SJCRH30 (cell line): ENCODE results near the gene TBC1D8. TPM values are rescaled to one million over a fixed set of nuclear protein-coding genes. Genes with fewer than 3 reads are reported as not detected.

ENCODE experiments used
- DNase-seq, 2 experiments: peaks; one replicate each; pipeline ENCODE4 v3.0.0-alpha.2; 2015 to 2020
- H3K27ac ChIP-seq: fragments of 250-450 bp; sonication (Bioruptor Pico); 2 replicates; pipeline ENCODE4 v1.5.1; 2020; ENCODE audit warnings: mild to moderate bottlenecking, moderate library complexity
- H3K27me3 ChIP-seq: fragments of 250-450 bp; sonication (Bioruptor Pico); 2 replicates; pipeline ENCODE4 v1.5.1; 2020; ENCODE audit warnings: mild to moderate bottlenecking, moderate library complexity
- H3K36me3 ChIP-seq: fragments of 250-450 bp; sonication (Bioruptor Pico); 2 replicates; pipeline ENCODE4 v1.5.1; 2020; ENCODE audit warnings: mild to moderate bottlenecking, moderate library complexity
- H3K4me1 ChIP-seq: fragments of 250-450 bp; sonication (Bioruptor Pico); 2 replicates; pipeline ENCODE4 v1.5.1; 2020; ENCODE audit warnings: mild to moderate bottlenecking, moderate library complexity
- H3K4me3 ChIP-seq: fragments of 250-450 bp; sonication (Bioruptor Pico); 2 replicates; pipeline ENCODE4 v1.5.1; 2020; ENCODE audit warnings: mild to moderate bottlenecking, moderate library complexity
- H3K9me3 ChIP-seq: fragments of 250-450 bp; sonication (Bioruptor Pico); replicated peaks from 2 replicates; pipeline ENCODE4 v1.5.1; 2020; ENCODE audit warnings: mild to moderate bottlenecking, moderate library complexity
- total RNA-seq: library from RNA; depleted of rRNA; stranded (reverse); fragments of >200 nt; shearing (Covaris generic); gene quantifications from 2 replicates; pipeline ENCODE4 v1.2.3, GENCODE V29; 2014

Gene TBC1D8
- total RNA-seq, 1 experiment from 2014 or later: 8.8 TPM

GRCh38 chr2:101115664-101116063, 35.5 kb downstream of the TBC1D8 start:
- peaks cover 12% of the 10 kb centered on the region; the same call in 1 of the 2 replicates for H3K4me1 ChIP-seq
- no peak overlapping the region for H3K4me3 ChIP-seq
- no peak overlapping the region for H3K27ac ChIP-seq
- no peaks in the 10 kb centered on the region for H3K9me3 ChIP-seq
- H3K36me3 ChIP-seq: no peaks in the 10 kb centered on the region
- DNase-seq: no peak
- no peaks in the 10 kb centered on the region for H3K27me3 ChIP-seq

GRCh38 chr2:101114815-101115214, 36.4 kb downstream of the TBC1D8 start:
- no peak for DNase-seq
- H3K4me1 ChIP-seq: peaks cover 6% of the 10 kb centered on the region; the same call in 1 of the 2 replicates
- no peaks in the 10 kb centered on the region for H3K36me3 ChIP-seq
- H3K9me3 ChIP-seq: no peaks in the 10 kb centered on the region
- H3K27ac ChIP-seq: no peak overlapping the region
- H3K4me3 ChIP-seq: no peak overlapping the region
- no peaks in the 10 kb centered on the region for H3K27me3 ChIP-seq

GRCh38 chr2:101114268-101114783, 36.9 kb downstream of the TBC1D8 start:
- Histone ChIP-seq H3K9me3 (no peaks in the 10 kb centered on the region), H3K4me1 (peaks cover 2% of the 10 kb centered on the region; the same call in 1 of the 2 replicates), H3K36me3 (no peaks in the 10 kb centered on the region), H3K27ac (no peak overlapping the region), H3K27me3 (no peaks in the 10 kb centered on the region), H3K4me3 (no peak overlapping the region)
- DNase-seq: no peak

- Histone ChIP-seq H3K9me3 (no peaks in the 10 kb centered on the region), H3K27ac (no peak overlapping the region), H3K36me3 (no peaks in the 10 kb centered on the region), H3K27me3 (no peaks in the 10 kb centered on the region), H3K4me1 (peaks cover 2% of the 10 kb centered on the region; the same call in 1 of the 2 replicates), H3K4me3 (no peak overlapping the region)
- DNase-seq: no peak
Observed at GRCh38 chr2:101113441-101114267, 37.5 kb downstream of the TBC1D8 start.

GRCh38 chr2:101112772-101113157, 38.4 kb downstream of the TBC1D8 start:
- Histone ChIP-seq H3K27me3 (no peaks in the 10 kb centered on the region), H3K9me3 (no peaks in the 10 kb centered on the region), H3K4me3 (no peak overlapping the region), H3K36me3 (no peaks in the 10 kb centered on the region), H3K27ac (no peak overlapping the region), H3K4me1 (peaks cover 2% of the 10 kb centered on the region; the same call in 1 of the 2 replicates)
- no peak for DNase-seq

GRCh38 chr2:101111917-101112771, 39.0 kb downstream of the TBC1D8 start:
- peaks cover 2% of the 10 kb centered on the region; the same call in 1 of the 2 replicates for H3K4me1 ChIP-seq
- no peak overlapping the region for H3K4me3 ChIP-seq
- DNase-seq: peak in 1 of 2 experiments; percentile 14
- no peak overlapping the region for H3K27ac ChIP-seq
- no peaks in the 10 kb centered on the region for H3K36me3 ChIP-seq
- H3K27me3 ChIP-seq: no peaks in the 10 kb centered on the region
- no peaks in the 10 kb centered on the region for H3K9me3 ChIP-seq

GRCh38 chr2:101111262-101111838, 39.8 kb downstream of the TBC1D8 start:
- DNase-seq: no peak
- Histone ChIP-seq H3K4me3 (no peak overlapping the region), H3K27ac (no peak overlapping the region), H3K36me3 (no peaks in the 10 kb centered on the region), H3K9me3 (no peaks in the 10 kb centered on the region), H3K27me3 (no peaks in the 10 kb centered on the region), H3K4me1 (peaks cover 9% of the 10 kb centered on the region; the same call in 1 of the 2 replicates)

- DNase-seq: no peak
- Histone ChIP-seq H3K36me3 (no peaks in the 10 kb centered on the region), H3K4me1 (peaks cover 12% of the 10 kb centered on the region; the same call in 1 of the 2 replicates), H3K9me3 (no peaks in the 10 kb centered on the region), H3K27me3 (no peaks in the 10 kb centered on the region), H3K27ac (no peak overlapping the region), H3K4me3 (no peak overlapping the region)
Observed at GRCh38 chr2:101109451-101110118, 41.6 kb downstream of the TBC1D8 start.

- Histone ChIP-seq H3K36me3 (no peaks in the 10 kb centered on the region), H3K27me3 (no peaks in the 10 kb centered on the region), H3K9me3 (no peaks in the 10 kb centered on the region), H3K4me3 (no peak overlapping the region), H3K4me1 (peaks cover 10% of the 10 kb centered on the region; the same call in 1 of the 2 replicates), H3K27ac (no peak overlapping the region)
- no peak for DNase-seq
Observed at GRCh38 chr2:101108357-101108756, 42.8 kb downstream of the TBC1D8 start.

GRCh38 chr2:101107241-101107640, 43.9 kb downstream of the TBC1D8 start:
- H3K4me1 ChIP-seq: peaks cover 10% of the 10 kb centered on the region; the same call in 1 of the 2 replicates
- no peaks in the 10 kb centered on the region for H3K36me3 ChIP-seq
- H3K27ac ChIP-seq: no peak overlapping the region
- H3K4me3 ChIP-seq: no peak overlapping the region
- DNase-seq: no peak
- H3K27me3 ChIP-seq: no peaks in the 10 kb centered on the region
- 0 out of 2 replicates have a peak, but pooled peaks cover 4% of the 10 kb centered on the region for H3K9me3 ChIP-seq

GRCh38 chr2:101106453-101107181, 44.6 kb downstream of the TBC1D8 start:
- no peaks in the 10 kb centered on the region for H3K27me3 ChIP-seq
- H3K4me1 ChIP-seq: peaks cover 10% of the 10 kb centered on the region; the same call in 1 of the 2 replicates
- peak; percentile 23 to 54 for DNase-seq
- no peak overlapping the region for H3K4me3 ChIP-seq
- H3K36me3 ChIP-seq: no peaks in the 10 kb centered on the region
- 0 out of 2 replicates have a peak, but pooled peaks cover 4% of the 10 kb centered on the region for H3K9me3 ChIP-seq
- H3K27ac ChIP-seq: no peak overlapping the region

- no peaks in the 10 kb centered on the region for H3K27me3 ChIP-seq
- H3K27ac ChIP-seq: no peak overlapping the region
- peaks cover 4% of the 10 kb centered on the region; the same call in 1 of the 2 replicates for H3K9me3 ChIP-seq
- peaks cover 10% of the 10 kb centered on the region; the same call in 1 of the 2 replicates for H3K4me1 ChIP-seq
- H3K36me3 ChIP-seq: no peaks in the 10 kb centered on the region
- no peak for DNase-seq
- H3K4me3 ChIP-seq: no peak overlapping the region
Observed at GRCh38 chr2:101105654-101106053, 45.5 kb downstream of the TBC1D8 start.

- H3K27me3 ChIP-seq: no peaks in the 10 kb centered on the region
- H3K4me3 ChIP-seq: no peak overlapping the region
- no peaks in the 10 kb centered on the region; the same call in none of the 2 replicates for H3K9me3 ChIP-seq
- no peak overlapping the region for H3K27ac ChIP-seq
- DNase-seq: no peak
- H3K4me1 ChIP-seq: no peaks in the 10 kb centered on the region
- no peaks in the 10 kb centered on the region for H3K36me3 ChIP-seq
Observed at GRCh38 chr2:101097638-101098037, 53.5 kb downstream of the TBC1D8 start.
